Pons (tissue), 1 donor: ENCODE results near the gene DSG1.
"Not testable (repeated sequence)": the region's sequence is repeated elsewhere in the genome, so short reads cannot be mapped to it uniquely, and the experiment has no call there.

Experiments
- DNase-seq: peaks from one replicate; pipeline ENCODE4 v3.0.0-alpha.2; 2016; ENCODE audit warnings: low spot score

DSG1 gene

GRCh38 chr18:31353336-31353735 lies 35.4 kb downstream of the DSG1 start:
- DNase-seq = not testable (repeated sequence)

- DNase-seq = no peak
Measured at GRCh38 chr18:31354990-31355389, 37.0 kb downstream of the DSG1 start.

GRCh38 chr18:31356025-31356424 lies 38.1 kb downstream of the DSG1 start:
- DNase-seq = no peak

GRCh38 chr18:31364190-31364589 lies 46.2 kb downstream of the DSG1 start:
- no peak for DNase-seq

- no peak for DNase-seq
Measured at GRCh38 chr18:31369478-31369877, 51.5 kb downstream of the DSG1 start.

GRCh38 chr18:31371989-31372388 lies 54.0 kb downstream of the DSG1 start:
- no peak for DNase-seq

- DNase-seq = no peak
Measured at GRCh38 chr18:31373641-31374040, 55.7 kb downstream of the DSG1 start.

GRCh38 chr18:31376477-31376876 lies 58.5 kb downstream of the DSG1 start, which contains the start of gene DSG4:
DSG4 (plus strand) TSS chr18:31376777; CDS start chr18:31376912, 135 bp downstream.
- no peak for DNase-seq

GRCh38 chr18:31380912-31381311 lies 63.0 kb downstream of the DSG1 start:
- DNase-seq = no peak

- DNase-seq = no peak
Measured at GRCh38 chr18:31382107-31382506, 64.1 kb downstream of the DSG1 start.

- DNase-seq = no peak
Measured at GRCh38 chr18:31386741-31387140, 68.8 kb downstream of the DSG1 start.

GRCh38 chr18:31393286-31393685 lies 75.3 kb downstream of the DSG1 start:
- DNase-seq = no peak

GRCh38 chr18:31396796-31397612 lies 79.0 kb downstream of the DSG1 start:
- no peak for DNase-seq

- no peak for DNase-seq
Measured at GRCh38 chr18:31398191-31398590, 80.2 kb downstream of the DSG1 start.

GRCh38 chr18:31399306-31400032 lies 81.5 kb downstream of the DSG1 start:
- DNase-seq = no peak

GRCh38 chr18:31401156-31402025 lies 83.4 kb downstream of the DSG1 start:
- no peak for DNase-seq

GRCh38 chr18:31402026-31402373 lies 84.0 kb downstream of the DSG1 start:
- no peak for DNase-seq

- no peak for DNase-seq
Measured at GRCh38 chr18:31403409-31403808, 85.4 kb downstream of the DSG1 start.
